Activated CD4-positive, alpha-beta T cell treated with anti-CD3 and anti-CD28 coated beads for 48 hours (primary cell): ENCODE data around the gene ABCB10.
"Not testable (repeated sequence)": the region's sequence is repeated elsewhere in the genome, so short reads cannot be mapped to it uniquely, and the experiment has no call there.

Source experiments
- DNase-seq: peaks from one replicate; pipeline ENCODE4 v3.0.0-alpha.2; 2020

ABCB10 gene

GRCh38 chr1:229558460-229559335 is at the start of gene ABCB10:
Gene ABCB10, minus strand, starts transcription at chr1:229558707. Its CDS starts 55 bp downstream, at chr1:229558652.
- peak; percentile 91 for DNase-seq

- DNase-seq: no peak
Observed at GRCh38 chr1:229607370-229607769, 48.9 kb upstream of the ABCB10 start.

- no peak for DNase-seq
Observed at GRCh38 chr1:229603371-229604005, 45.0 kb upstream of the ABCB10 start.

- no peak for DNase-seq
Observed at GRCh38 chr1:229600229-229600628, 41.7 kb upstream of the ABCB10 start.

- no peak for DNase-seq
Observed at GRCh38 chr1:229599218-229599954, 40.9 kb upstream of the ABCB10 start.

- no peak for DNase-seq
Observed at GRCh38 chr1:229597877-229598276, 39.4 kb upstream of the ABCB10 start.

- DNase-seq: no peak
Observed at GRCh38 chr1:229596925-229597699, 38.6 kb upstream of the ABCB10 start.

GRCh38 chr1:229595876-229596275 is 37.4 kb upstream of the ABCB10 start:
- not testable (repeated sequence) for DNase-seq

- no peak for DNase-seq
Observed at GRCh38 chr1:229594227-229595008, 35.9 kb upstream of the ABCB10 start.

- DNase-seq: no peak
Observed at GRCh38 chr1:229593800-229594199, 35.3 kb upstream of the ABCB10 start.

- DNase-seq: no peak
Observed at GRCh38 chr1:229590119-229590518, 31.6 kb upstream of the ABCB10 start.

- DNase-seq: no peak
Observed at GRCh38 chr1:229585338-229585737, 26.8 kb upstream of the ABCB10 start.

- no peak for DNase-seq
Observed at GRCh38 chr1:229582715-229583114, 24.2 kb upstream of the ABCB10 start.

GRCh38 chr1:229582011-229582694 is 23.6 kb upstream of the ABCB10 start:
- DNase-seq: no peak

GRCh38 chr1:229581485-229581884 is 23.0 kb upstream of the ABCB10 start:
- no peak for DNase-seq

GRCh38 chr1:229579059-229579673 is 20.7 kb upstream of the ABCB10 start:
- no peak for DNase-seq

- no peak for DNase-seq
Observed at GRCh38 chr1:229578168-229579058, 19.9 kb upstream of the ABCB10 start.

- no peak for DNase-seq
Observed at GRCh38 chr1:229574679-229575442, 16.4 kb upstream of the ABCB10 start.

- no peak for DNase-seq
Observed at GRCh38 chr1:229572286-229572685, 13.8 kb upstream of the ABCB10 start.
